ENCODE results near the gene ZNF888. TPM values are rescaled to one million over a fixed set of nuclear protein-coding genes. Genes with fewer than 3 reads are reported as not detected.
"Not testable (repeated sequence)": the region's sequence is repeated elsewhere in the genome, so short reads cannot be mapped to it uniquely, and the experiment has no call there.

The ZNF888 gene
- total and polyA plus RNA-seq, 4 donors: 2.3 to 5.4 (median 3.3) TPM

DNA sequence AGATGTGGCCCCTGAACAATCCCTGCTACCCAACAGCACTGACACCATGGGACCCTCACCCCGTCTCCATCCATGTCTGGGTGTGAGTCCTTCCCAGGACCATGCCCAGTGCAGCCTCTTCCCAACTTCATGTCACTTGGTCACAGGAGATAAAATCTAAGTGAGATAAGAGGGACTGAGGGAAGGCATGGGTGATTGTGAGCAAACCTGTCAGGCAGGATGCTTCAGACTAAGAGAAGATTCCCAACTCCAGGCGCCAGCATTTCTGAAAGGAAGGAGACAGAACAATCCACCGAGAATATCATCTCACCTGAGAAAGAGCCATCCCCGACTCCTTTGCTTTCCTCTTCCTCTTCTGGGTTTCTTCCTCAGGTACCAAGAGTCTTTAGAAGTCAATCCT, 33.3 kb downstream of the ZNF888 start:
- Histone ChIP-seq H3K4me1 (ENCODE audit: control insufficient read depth, insufficient read depth, low read length) (no peaks in the 10 kb centered on the region), H3K4me3 (ENCODE audit: low read depth, low read length) (no peak overlapping the region), H3K27ac (ENCODE audit: low read depth, low read length) (no peak overlapping the region), H3K36me3 (ENCODE audit: control insufficient read depth, insufficient read depth, low read length) (peaks cover 52% of the 10 kb centered on the region), H3K9me3 (ENCODE audit: control insufficient read depth, insufficient read depth, low read length) (no peaks in the 10 kb centered on the region), H3K27me3 (ENCODE audit: control insufficient read depth, insufficient read depth, low read length) (no peaks in the 10 kb centered on the region)
- DNase-seq (ENCODE audit: low read depth in 4 of 6, low spot score in 6 of 6): no peak
- 100% methylated on average over 1 of the region's 4 CpGs for WGBS (ENCODE audit: insufficient coverage)

DNA sequence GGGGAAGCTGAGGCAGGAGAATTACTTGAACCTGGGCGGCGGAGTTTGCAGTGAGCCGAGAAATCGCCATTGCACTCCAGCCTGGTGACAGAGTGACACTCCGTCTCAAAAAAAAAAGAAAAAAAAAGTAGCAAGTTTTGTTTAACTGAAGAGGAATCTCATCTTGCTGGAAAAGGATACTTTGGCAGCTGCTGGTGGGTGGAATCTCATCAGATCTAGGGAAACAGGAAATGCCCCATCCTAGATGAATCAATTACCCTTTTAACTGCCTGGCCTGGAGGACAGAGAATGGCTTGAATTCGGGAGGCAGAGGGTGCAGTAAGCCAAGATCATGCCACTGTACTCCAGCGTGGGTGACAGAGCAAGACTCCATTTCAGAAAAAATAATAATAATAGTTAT, 34.2 kb downstream of the ZNF888 start:
- no peak overlapping the region for H3K4me3 ChIP-seq (ENCODE audit: low read depth, low read length)
- no peaks in the 10 kb centered on the region for H3K4me1 ChIP-seq (ENCODE audit: control insufficient read depth, insufficient read depth, low read length)
- WGBS (ENCODE audit: insufficient coverage): 97% methylated on average over 6 of the region's 7 CpGs
- DNase-seq (ENCODE audit: low read depth in 4 of 6, low spot score in 6 of 6): no peak
- H3K36me3 ChIP-seq (ENCODE audit: control insufficient read depth, insufficient read depth, low read length): peaks cover 60% of the 10 kb centered on the region
- no peaks in the 10 kb centered on the region for H3K27me3 ChIP-seq (ENCODE audit: control insufficient read depth, insufficient read depth, low read length)
- no peaks in the 10 kb centered on the region for H3K9me3 ChIP-seq (ENCODE audit: control insufficient read depth, insufficient read depth, low read length)
- no peak overlapping the region for H3K27ac ChIP-seq (ENCODE audit: low read depth, low read length)

DNA sequence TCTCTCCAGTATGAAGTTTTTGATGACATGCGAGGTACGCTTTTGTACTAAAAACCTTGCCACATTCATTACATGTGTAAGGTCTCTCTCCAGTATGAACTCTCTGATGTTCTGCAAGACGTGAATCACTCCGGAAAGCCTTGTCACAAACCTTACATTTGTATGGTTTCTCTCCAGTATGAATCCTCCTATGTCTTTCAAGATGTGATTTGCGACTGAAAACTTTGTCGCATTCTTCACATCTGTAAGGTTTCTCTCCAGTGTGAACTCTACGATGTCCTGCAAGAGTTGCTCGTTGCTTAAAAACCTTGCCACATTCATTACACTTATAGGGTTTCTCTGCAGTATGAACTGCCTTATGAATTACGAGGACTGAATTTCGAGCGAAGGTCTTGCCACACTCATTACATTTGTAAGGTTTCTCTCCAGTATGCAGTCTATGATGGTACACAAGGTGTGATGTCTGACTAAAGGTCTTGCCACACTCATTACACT, 42.3 kb downstream of the ZNF888 start:
- WGBS (ENCODE audit: insufficient coverage): 99% methylated on average over 9 of the region's 11 CpGs
- no peak overlapping the region for H3K4me3 ChIP-seq (ENCODE audit: low read depth, low read length)
- H3K36me3 ChIP-seq (ENCODE audit: control insufficient read depth, insufficient read depth, low read length): peaks cover 40% of the 10 kb centered on the region
- H3K4me1 ChIP-seq (ENCODE audit: control insufficient read depth, insufficient read depth, low read length): no peaks in the 10 kb centered on the region
- H3K27ac ChIP-seq (ENCODE audit: low read depth, low read length): no peak overlapping the region
- no peaks in the 10 kb centered on the region for H3K27me3 ChIP-seq (ENCODE audit: control insufficient read depth, insufficient read depth, low read length)
- H3K9me3 ChIP-seq (ENCODE audit: control insufficient read depth, insufficient read depth, low read length): no peaks in the 10 kb centered on the region
- DNase-seq (ENCODE audit: low read depth in 4 of 6, low spot score in 6 of 6): no peak

DNA sequence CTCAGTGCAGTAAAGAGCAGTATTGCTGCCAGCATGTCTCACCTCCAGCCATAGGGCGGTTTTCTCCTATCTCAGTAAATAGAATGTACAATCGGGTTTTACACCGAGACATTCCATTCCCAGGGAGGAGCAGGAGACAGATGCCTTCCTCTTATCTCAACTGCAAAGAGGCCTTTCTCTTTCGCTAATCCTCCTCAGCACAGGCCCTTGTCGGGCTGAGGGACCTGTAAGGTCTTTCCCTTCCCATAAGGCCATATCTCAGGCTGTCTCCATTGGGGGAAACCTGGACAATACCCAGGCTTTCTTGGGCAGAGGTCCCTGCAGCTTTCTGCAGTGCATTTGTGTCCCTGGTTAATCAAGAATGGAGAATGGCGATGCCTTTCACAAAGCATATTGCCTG, 50.2 kb downstream of the ZNF888 start:
- not testable (repeated sequence) for DNase-seq (ENCODE audit: low read depth in 4 of 6, low spot score in 6 of 6); H3K4me1 ChIP-seq (ENCODE audit: control insufficient read depth, insufficient read depth, low read length); H3K9me3 ChIP-seq (ENCODE audit: control insufficient read depth, insufficient read depth, low read length); H3K27ac ChIP-seq (ENCODE audit: low read depth, low read length); H3K36me3 ChIP-seq (ENCODE audit: control insufficient read depth, insufficient read depth, low read length); H3K4me3 ChIP-seq (ENCODE audit: low read depth, low read length); H3K27me3 ChIP-seq (ENCODE audit: control insufficient read depth, insufficient read depth, low read length)
- WGBS (ENCODE audit: insufficient coverage): 82% methylated on average over 5 of the region's 6 CpGs

DNA sequence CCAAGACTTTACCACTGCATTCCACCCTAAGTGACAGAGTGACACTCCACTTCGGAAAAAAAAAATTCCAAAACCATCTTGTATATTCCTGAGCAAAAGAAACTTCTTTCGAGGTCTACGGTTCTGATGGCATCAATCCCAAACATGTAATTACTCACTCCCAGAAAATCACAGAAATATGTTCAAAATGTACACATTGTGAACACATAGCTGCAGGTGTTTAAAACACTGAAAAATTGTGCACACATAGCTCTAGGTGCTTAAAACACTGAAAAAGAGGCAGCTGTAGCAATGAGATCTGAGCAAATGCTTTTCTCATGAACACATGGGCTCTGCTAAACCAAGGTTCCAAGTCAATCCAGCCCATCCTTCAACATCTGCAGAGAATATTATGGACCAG, 51.8 kb downstream of the ZNF888 start:
- Histone ChIP-seq H3K4me1 (ENCODE audit: control insufficient read depth, insufficient read depth, low read length) (no peaks in the 10 kb centered on the region), H3K4me3 (ENCODE audit: low read depth, low read length) (no peak overlapping the region)
- 100% methylated on average over 3 of the region's 3 CpGs for WGBS (ENCODE audit: insufficient coverage)

DNA sequence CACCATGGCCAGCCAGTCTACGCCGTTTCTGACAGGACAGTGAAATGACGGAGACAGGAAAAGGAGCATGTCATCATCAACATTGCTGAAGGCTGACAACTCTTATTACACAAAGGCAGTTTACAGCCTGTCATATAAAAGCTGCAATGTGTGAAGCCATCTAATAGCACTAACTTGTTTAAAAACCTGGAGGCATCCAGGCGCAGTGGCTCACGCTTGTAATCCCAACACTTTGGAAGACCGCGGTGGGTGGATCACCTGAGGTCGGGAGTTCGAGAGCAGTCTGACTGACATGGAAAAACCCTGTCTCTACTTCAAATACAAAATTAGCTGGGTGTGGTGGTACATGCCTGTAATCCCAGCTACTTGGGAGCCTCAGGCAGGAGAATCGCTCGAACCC, 55.2 kb downstream of the ZNF888 start:
- not testable (repeated sequence) for H3K27ac ChIP-seq (ENCODE audit: low read depth, low read length); H3K4me3 ChIP-seq (ENCODE audit: low read depth, low read length); H3K27me3 ChIP-seq (ENCODE audit: control insufficient read depth, insufficient read depth, low read length); H3K36me3 ChIP-seq (ENCODE audit: control insufficient read depth, insufficient read depth, low read length); DNase-seq (ENCODE audit: low read depth in 4 of 6, low spot score in 6 of 6); H3K9me3 ChIP-seq (ENCODE audit: control insufficient read depth, insufficient read depth, low read length); H3K4me1 ChIP-seq (ENCODE audit: control insufficient read depth, insufficient read depth, low read length)
- WGBS (ENCODE audit: insufficient coverage): 96% methylated on average over 8 of the region's 11 CpGs

More for the DNA sequence above, 51.8 kb downstream of the ZNF888 start:
- Histone ChIP-seq H3K9me3 (ENCODE audit: control insufficient read depth, insufficient read depth, low read length) (no peaks in the 10 kb centered on the region), H3K27ac (ENCODE audit: low read depth, low read length) (no peak overlapping the region), H3K27me3 (ENCODE audit: control insufficient read depth, insufficient read depth, low read length) (no peaks in the 10 kb centered on the region), H3K36me3 (ENCODE audit: control insufficient read depth, insufficient read depth, low read length) (peaks cover 2% of the 10 kb centered on the region)
- DNase-seq (ENCODE audit: low read depth in 4 of 6, low spot score in 6 of 6): no peak

DNA sequence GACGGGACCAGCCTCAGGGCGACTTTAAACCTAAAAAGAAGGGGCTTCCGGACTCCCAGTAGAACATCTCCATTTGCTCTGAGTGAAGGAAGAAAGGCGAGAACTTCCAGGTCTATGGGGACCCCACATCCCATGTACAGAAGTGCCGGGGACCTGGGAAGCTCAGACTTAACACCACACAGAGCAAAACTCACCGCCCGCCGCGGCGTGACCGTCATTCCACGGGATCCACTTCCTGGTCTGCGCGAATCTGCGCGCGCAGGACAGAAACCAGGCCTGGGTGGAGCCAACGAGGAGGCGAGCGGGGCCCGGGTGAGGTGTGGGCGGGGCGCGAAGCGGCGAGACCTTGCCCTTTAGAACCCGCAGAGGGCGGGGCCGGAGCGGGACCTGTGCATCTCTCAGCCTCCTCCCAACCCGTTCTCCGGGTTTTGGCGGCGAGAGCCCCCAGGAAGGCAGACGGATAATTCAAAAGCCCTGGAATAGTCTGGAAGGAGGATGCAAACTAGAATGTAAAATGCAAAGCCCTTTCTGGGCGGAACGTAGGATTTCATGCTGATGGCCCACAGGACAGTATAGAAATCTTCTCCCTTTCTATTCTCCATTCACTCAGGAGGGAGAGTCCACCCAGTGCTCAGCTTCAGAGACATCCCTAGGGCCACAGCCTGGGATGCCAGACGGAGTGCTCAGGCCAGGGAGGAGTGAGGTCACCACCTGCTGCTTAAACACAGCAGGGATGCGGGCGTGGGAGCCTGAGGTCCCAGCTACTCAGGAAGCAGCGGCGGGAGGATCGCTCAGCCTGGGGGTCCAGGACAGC, 65.6 kb downstream of the ZNF888 start, which contains the start of gene ZNF468:
Gene ZNF468 (minus strand): TSS at position 242 of the 814 bp plus-strand sequence. CDS start 3,347 bp downstream, outside the sequence.
- 0% methylated on average over 18 of the region's 43 CpGs for WGBS (ENCODE audit: insufficient coverage)
- peak within 1 kb of the TSS; percentile 8 for H3K27ac ChIP-seq (ENCODE audit: low read depth, low read length)
- DNase-seq (ENCODE audit: low read depth in 4 of 6, low spot score in 6 of 6): peak in 5 of 6 donors; percentile 24 to 90 (median 65)
- H3K4me3 ChIP-seq (ENCODE audit: low read depth, low read length): peak within 1 kb of the TSS; percentile 56
- H3K9me3 ChIP-seq (ENCODE audit: control insufficient read depth, insufficient read depth, low read length); H3K4me1 ChIP-seq (ENCODE audit: control insufficient read depth, insufficient read depth, low read length); H3K27me3 ChIP-seq (ENCODE audit: control insufficient read depth, insufficient read depth, low read length): not testable (repeated sequence)
- H3K36me3 ChIP-seq (ENCODE audit: control insufficient read depth, insufficient read depth, low read length): peaks cover 11% of the 10 kb centered on the region

DNA sequence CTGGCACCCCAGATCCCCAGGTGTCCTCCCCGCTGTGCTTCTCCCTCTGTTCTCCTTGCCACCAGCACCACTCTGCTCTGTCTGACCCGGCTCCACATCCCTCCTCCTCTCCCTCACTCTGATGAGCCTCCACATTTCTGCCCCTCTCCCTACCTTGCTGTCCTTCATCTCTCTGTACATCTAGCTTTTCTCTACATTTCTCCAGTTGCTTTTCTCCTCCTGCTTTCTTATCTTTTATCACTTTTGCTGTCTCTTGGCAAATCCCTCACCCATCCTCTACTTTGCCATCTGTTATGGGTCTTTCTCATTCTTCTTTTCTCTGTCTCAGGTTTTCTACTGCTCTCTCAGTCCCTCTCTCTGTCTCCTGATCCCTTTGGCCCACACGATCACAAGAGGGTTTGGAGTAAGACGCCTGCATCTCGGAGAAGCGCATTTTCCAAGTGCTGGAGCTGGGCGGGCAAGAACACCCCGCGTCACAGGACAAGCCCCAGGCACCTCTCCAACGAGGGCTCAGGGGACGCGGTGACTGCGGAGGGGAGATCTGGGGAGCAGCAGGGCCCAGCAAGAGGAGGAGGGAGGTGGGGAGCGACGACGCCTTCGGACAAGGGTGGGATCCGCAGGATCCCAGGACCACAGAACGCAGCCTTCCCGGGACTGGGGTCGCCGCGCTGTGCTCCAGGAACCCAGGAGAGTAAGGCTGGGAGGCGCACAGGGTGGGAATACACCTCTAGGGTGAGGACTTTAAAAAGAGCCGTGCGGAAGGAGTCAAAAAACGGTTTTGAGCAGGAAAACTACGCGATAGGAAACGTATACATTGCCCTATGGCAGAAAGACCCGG, 66.5 kb downstream of the ZNF888 start:
- peak in 1 of 6 donors; percentile 5 for DNase-seq (ENCODE audit: low read depth in 4 of 6, low spot score in 6 of 6)
- H3K27me3 ChIP-seq (ENCODE audit: control insufficient read depth, insufficient read depth, low read length): not testable (repeated sequence)

More for the DNA sequence above, 66.5 kb downstream of the ZNF888 start:
- 2% methylated on average over 22 of the region's 31 CpGs for WGBS (ENCODE audit: insufficient coverage)
- not testable (repeated sequence) for H3K9me3 ChIP-seq (ENCODE audit: control insufficient read depth, insufficient read depth, low read length); H3K4me1 ChIP-seq (ENCODE audit: control insufficient read depth, insufficient read depth, low read length); H3K27ac ChIP-seq (ENCODE audit: low read depth, low read length)
- Histone ChIP-seq H3K36me3 (ENCODE audit: control insufficient read depth, insufficient read depth, low read length) (peaks cover 11% of the 10 kb centered on the region), H3K4me3 (ENCODE audit: low read depth, low read length) (peak overlapping the region; percentile 56)
